Activated CD8-positive, alpha-beta memory T cell treated with anti-CD3 and anti-CD28 coated beads, Interleukin-2, amount 50 U/mL, for 48 hours (primary cell): ENCODE results near the gene TMEM178B.
"Not testable (repeated sequence)": the region's sequence is repeated elsewhere in the genome, so short reads cannot be mapped to it uniquely, and the experiment has no call there.

ENCODE experiments used
- DNase-seq: peaks from one replicate; pipeline ENCODE4 v3.0.0-alpha.2; 2020

The TMEM178B gene

DNA sequence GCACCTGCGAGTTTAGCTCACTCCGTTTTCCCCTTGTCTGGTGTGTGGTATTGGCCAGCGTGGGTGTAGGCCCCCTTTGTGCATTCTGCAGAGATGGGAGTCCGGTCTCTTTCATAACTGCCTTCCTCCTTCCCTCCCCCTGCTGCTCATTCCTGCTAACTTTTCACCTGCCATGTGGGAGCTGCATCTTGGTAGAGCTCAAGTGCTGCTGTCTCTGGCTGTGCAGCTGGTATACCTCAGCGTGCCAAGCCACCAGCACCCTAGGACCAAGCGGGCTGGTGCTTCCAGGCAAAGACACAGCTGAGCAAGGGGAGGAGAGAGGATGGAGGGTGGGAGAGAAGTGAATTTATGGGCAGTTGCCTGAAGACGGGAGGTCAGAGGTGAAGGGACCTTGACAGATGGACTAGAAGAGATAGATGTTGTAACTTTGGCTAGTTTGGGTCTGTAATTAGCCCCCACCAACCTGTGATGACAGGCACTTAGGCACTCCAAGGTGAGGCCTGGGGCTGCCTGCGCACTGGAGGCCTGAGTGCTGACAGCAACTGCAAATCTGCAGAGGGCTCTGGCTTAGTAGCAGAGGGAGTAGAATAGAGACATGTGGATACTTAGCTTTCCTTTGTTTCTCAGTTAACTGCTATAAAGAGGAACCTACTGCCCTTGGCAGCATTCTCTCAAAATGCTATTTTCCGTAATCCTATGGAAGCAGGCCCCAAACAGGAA, 328.6 kb downstream of the TMEM178B start:
- DNase-seq, result no peak

DNA sequence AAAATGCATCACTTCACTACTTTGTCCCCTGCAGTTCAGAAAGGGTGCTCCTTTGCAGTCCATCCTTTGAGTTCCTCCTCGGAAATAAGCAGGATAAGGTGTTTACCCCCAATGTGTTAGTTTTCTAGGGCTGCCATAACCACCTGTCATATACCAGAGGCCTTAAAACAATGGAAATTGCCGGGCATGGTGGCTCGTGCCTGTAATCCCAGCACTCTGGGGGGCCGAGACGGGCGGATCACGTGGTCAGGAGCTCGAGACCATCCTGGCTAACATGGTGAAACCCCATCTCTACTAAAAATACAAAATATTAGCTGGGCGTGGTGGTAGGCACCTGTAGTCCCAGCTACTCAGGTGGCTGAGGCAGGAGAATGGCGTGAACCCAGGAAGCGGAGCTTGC, 330.0 kb downstream of the TMEM178B start:
- DNase-seq, result not testable (repeated sequence)

DNA sequence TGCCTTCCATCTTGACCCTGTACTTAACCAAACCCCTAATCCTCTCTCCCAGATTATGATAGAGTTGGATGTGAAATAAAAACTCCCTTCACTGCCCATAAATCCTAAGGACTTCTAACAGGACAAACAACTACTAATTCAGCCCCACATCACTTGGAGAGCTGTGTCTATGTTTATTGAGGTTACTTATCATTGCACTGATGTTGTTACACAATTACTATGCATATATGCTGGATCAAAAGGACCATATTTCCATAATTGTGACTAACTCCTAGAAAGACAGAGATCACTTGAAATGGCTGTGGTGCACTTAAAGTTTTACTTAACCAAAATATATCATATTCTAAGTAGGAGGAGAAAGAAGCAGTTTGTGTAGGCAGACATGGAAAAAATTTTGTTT, 332.5 kb downstream of the TMEM178B start:
- DNase-seq, result no peak

DNA sequence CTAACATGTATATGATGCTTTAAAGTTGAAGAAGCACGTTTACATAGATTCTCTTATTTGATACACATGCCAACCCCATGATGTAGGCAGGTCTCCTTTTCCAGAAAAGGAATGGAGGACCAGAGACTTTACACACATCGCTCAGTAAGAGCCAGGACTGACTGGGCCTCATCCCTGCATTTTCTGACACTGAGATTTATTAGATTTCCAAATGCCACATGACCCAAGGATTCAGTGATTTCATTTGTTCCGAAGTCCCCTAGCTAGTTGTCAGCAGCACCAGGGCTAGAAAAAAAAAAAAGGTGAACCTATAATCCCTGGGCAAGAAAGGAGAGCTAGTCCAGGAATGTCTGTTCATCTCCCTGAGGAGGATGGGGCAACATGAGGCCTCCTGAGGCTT, 334.0 kb downstream of the TMEM178B start:
- DNase-seq, result no peak

DNA sequence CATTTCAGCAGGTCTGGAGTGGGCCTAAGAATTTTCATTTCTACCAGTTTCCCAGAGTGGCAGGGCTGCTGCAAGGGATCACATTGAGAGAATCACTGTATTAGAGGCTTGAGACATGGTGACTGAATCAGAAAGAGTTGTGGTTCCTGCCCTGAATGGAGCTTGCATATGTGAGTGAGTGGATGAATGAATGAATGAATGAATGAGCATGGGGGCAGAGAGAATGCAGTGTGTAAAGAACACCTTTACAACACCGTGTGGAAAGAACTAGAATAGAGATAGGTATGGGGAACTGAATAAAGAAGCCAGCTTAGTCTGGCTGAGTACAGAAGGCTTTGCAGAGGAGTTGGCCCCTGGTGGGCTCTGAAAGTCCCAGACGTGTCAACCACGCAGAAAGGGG, 334.6 kb downstream of the TMEM178B start:
- DNase-seq, result no peak

DNA sequence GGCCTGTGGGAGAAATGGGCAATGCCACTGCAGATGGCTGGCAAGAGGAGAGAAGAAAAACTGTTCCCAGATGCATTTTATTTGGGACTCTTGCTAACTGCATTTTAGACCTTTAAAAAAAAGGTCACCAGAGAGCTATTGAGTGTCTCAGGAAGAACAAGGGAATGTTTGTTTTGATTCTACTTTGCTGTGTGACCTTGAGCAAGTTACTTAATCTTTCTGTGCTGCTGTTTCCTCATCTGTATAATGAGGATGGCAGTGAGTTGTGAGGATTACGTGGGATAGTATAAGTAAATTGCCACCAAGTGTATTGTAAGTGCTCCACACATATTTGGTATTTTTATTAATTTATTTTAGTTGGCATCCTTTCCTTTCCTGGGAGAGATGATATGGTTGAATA, 335.4 kb downstream of the TMEM178B start:
- DNase-seq, result no peak

DNA sequence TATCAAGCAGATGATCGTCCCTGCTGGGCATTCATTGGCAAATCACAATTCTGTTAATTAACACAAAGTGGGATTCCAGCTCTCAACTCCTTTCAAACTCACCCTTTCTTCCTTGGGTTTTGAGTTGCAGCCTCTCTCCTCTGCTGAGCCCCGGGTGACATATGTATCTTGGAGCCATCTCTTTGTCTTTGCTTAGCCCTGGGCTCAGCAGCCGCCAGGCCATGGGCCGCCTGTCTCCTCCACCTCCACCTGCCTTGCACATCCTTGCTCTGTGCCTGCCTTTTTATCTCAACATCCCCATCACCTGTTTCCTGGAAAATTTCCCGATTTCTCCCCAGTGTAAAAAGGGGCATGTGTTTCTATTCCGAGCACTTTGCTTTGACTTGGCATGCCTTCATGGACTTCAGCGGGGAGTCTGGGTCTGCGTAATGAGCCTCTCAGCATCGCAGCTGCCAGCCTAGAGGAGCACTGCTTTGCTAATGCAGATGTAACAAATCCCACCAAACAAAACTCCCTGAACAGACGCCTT, 336.0 kb downstream of the TMEM178B start:
- DNase-seq, result no peak

DNA sequence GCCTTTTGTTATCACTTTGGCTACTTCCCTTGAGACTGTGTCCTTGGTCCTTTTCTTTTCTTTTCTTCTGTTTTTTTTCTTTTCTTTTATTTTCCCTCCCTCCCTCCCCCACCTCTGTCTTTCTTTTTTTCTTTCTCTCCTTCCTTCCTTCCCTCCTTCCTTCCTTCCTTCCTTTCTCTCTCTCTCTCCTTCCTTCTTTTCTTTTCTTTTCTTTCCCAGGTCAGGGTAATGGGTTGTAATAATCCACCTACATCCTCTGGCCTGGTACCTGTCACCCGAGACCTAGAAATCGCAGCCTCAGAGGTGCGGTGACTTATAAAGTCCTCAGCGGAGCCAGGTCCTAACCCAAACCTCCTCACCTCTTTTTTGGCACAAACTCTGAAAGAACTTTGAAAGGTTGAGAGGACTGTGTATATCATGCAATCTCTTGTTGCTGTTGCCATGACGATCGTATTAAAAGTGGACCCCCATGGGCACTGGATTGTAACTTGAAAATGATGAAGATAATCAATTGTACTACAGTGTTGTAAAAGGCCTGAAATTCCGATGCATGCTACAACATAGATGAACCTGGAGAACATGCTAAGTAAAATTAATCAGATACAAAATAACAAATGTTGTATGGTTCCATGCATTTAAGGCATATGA, 336.6 kb downstream of the TMEM178B start:
- DNase-seq, result no peak

DNA sequence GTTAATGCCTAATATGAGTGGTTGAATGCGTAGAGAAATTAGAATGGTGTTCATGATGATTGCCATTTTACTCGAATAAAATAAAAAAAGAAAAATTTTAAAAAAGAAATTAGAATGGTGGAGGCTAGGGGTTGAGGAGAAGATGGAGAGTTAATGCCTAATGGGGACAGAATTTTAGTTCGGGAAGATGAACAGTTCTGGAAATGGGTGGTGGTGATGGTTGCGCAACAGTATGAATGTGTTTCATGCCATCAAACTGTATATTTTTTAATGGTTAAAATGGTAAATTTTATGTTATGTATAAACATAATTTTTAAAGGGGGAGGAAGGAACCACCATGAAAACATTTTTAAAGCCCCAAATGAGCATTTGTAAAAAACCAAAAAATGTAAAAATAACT, 337.3 kb downstream of the TMEM178B start:
- no peak for DNase-seq

DNA sequence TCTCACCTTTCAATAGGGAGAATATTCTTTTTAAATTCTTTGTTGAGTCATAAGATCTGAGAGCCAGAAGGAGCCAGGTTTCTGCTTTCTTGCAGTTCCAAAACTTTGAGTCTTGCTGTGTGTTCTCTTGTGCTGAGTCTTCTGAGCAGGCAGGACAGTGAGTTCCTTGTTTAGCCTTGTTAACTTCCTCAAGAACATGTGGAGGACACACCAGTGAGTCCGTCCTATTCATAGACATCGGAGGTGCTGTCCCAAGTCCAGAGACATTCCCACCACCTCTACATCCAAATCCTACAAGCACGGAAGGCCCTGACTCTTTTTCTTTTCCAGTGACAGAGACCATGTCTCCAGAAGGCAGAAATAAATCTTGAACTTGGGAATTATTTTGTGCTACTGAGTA, 342.1 kb downstream of the TMEM178B start:
- DNase-seq, result no peak

DNA sequence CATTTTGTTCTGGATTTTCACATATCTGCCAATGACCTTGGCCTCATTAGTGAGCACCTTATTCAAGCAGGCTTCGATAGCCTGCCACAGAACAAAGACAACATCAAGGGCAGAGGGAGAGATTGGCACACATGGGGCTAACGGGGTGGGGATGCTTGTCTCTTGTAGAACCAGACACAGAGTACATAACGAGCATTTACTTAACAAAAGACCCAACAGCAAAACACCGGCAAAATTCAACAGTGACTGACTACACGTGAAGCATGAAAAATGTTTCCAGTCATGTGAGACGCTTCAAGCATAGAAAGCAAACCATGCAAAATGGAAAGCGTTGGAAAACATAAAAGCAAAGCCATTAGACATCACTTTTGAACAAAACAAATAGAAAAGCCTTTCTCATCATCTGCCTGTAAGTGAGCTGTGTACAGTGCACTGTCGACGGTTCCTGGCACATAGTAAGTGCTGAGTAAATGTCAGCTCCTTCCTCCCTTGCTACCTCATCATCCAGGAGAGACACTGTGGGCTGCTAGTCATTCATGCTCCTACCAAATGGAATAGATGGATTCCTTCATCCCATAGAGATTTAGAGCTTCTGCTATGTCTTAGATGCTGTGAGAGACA, 342.9 kb downstream of the TMEM178B start:
- DNase-seq, result no peak

DNA sequence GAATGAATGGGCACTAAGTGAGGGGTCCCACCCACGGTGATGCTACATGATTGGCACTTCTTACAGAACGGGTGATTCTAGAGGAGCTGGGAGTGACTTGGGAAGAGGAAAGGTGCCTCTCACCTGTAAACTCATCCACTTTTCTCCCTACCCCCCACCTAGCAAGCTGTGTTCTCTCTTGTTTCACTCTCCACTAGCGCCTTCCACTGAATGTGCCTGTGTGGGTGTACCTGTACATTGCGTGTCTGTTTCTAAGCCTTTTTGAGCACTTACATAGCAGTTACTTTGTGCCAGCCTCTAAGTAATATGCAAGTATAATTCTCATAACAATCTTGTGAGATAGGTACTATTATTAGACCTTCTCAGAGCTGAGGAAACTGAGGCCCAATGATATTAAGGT, 343.6 kb downstream of the TMEM178B start:
- no peak for DNase-seq

DNA sequence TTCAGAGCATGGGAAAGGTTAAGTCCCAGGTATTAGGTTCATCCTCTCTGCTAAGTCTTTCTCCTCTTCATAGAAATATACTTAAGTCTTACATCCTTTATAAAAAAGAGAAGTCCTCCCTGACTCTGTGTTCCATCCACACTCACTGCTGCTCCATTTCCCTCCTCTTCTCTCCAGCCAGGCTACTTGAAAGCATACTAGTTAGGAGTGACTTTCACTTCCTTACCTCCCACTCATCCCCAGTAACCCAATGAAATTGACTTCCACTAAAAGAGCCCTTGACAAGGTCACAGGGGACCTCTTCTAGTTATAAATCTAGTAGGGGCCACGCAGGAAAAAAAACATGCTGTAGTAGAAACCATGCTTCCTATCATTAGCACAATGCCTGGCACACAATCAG, 344.2 kb downstream of the TMEM178B start:
- DNase-seq, result no peak

DNA sequence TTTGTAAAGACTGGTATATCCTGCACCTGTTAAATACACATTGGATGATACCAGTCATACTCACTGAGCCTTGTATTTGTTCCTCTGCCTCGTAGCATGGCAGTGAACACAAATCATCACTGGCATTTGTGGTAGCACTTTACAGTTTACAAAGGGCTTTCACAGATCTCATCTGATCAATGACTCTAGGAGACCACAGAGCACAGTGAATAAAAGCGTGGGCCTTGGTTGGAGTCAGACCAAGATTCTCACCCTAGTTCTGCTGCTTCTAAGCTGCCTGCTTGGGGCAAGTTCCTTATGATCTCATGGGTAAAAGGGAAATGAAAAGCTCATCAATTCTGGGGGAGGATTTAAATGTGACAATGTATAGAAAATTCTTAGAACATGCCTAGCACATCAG, 347.4 kb downstream of the TMEM178B start:
- DNase-seq, result no peak

DNA sequence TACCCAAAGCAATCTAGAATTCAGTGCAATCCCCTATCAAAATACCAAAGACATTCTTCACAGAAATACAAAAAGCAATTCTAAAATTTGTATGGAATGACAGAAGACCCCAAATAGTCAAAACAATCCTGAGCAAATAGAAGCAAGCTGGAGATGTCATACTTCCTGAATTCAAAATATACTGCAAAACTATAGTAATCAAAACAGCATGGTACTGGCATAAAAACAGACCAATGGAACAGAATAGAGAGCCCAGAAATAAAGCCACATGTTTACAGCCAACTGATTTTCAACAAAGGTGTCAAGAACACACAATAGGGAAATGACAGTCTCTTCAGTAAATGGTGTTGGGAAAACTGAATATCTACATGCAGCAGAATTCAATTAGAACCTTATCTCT, 353.3 kb downstream of the TMEM178B start:
- no peak for DNase-seq

DNA sequence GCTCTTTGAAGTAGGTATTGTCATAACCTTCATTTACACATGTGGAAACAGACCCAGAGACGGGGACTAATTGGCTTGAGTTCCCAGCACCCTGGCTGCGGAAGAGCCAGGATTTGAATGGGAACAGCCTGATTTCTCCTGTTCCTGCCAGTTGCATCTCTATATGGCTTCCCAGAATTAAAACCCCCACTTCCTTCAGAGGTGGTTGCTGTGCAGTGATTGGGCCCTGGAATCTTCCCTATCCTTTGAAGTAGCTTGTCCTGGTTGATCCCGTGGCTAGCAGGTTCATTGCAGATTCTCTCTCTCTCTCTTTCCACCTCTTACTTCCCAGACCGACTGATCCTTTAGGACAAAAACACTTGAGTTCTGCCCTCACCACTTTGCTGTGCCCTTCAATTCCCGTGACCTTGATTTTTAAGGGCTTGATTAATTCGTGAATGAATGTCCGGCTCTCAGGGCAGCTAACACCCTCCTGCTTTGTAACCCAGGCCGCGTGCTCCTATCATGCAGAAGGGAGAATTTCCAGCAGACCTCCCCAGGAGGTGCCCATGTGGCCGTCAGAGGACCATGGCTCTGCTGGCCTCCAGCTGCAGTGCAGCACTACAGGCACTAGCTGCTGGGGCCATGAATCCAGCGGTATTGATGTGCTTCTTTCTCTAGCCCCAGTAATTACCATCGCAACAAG, 356.7 kb downstream of the TMEM178B start:
- no peak for DNase-seq

DNA sequence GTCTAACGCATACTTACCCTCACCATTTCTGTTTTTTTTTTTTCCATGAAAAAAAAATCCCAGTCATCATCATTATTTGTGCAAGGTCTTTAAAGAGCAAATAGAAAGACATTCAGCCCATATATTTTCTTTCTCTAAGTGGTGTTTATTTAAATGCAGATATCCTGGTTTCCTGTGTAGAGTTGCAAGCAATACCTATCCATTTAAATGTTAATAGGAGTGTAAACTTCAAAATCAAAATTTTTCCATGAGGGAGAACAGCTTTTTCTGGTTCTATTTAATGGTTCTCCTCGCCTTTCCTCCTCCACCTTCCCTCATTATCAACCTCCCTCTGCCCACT, 357.2 kb downstream of the TMEM178B start:
- no peak for DNase-seq

DNA sequence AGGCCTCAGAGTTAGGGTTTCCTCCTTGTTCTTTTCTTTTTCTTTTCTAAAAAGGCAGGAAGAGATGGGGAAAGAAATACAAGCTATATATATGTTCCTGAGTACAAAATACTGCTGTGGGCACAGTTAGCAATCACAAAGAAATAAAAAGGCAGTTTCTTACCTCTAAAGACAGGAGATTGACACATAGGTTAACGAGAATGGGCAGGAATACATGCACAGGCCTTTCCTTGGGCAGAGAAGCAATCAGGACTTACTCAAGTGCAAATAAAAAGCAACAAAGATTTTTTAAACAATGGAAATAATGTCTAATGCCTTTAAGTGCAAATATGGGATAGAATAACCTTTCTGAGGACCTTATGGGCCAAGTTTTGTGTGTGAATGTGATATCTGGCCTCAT, 357.8 kb downstream of the TMEM178B start:
- no peak for DNase-seq

DNA sequence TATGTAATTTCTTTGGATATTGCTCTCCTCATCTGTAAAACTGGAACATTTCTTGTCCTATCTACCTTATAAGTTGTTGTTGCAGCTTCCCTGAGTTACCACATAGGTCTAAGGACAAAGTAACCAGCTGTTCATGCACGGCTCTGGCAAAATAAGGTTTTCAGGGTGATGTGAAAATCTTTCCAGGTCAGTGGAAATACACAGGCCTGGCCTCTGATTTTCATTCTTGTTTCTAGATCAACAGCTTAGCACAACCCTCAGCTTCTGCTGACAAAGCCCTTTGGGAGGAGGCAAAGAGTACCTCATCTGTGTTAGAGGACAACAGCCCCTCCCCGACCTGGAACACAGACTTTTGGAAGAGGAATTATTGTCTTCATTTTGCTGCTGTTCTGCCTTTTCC, 359.8 kb downstream of the TMEM178B start:
- no peak for DNase-seq

DNA sequence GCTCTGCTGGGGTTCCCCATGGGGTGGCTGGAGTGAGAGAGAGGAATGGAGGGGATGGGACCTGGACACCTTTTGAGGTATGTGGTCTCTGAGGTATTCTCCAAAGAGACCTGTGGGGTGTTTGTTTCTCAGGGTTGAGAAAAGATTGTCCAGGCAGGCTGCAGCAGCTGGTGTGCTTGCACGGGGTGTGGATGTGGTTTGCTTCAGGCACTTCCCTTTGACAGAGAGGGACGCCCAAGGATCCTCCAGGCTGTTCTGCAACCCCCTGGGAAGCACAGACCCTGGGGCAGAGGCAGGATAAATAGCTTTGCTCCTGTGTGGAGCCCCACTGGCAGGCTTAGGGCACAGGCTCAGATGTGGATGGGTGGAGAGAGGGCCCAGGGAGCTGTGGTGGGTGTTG, 362.3 kb downstream of the TMEM178B start:
- DNase-seq, result no peak

DNA sequence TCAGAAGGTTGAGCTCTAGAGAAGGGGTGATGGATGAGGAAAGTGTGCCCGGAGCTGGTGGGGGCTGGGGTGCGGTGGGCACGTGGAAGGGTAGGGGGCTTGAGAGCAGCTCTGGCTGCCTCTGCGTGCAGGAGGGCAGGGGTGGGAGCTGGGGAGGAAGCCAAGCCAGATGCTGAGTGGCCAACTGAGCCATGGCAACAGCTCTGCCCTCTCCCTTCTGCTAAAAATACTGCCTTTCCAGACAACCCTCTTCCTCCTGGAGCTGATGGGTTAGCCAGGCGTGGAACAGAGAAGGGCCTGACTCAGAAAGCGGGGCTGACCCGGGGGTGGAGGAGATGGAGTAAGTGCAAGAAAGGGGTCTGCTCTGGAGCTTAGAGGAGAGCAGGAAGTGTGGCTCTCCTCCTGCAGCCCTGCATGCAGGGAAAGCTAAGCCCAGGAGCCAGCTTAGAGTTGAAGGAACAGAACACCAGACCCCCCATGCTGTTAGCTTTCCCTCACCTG, 362.8 kb downstream of the TMEM178B start:
- DNase-seq, result no peak

DNA sequence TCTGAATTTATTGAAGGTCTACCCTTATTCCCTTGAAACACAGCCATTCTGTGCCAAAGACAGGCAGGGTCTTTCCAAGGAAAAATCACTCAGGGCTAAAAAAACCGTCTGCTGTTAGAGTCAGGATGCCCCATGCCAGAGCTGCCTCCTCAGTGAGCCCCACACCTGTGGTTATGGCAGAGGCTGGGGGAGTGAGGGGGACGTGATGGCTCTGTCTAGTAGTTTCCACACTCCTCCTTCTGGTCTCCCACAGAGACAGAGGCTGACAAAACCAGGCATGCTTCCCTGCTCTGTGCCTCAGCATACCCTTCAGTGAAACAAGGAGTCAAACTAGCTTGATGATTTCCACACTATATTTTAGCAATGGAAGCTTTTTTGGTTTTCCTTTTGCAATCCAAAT, 365.3 kb downstream of the TMEM178B start:
- DNase-seq, result no peak

DNA sequence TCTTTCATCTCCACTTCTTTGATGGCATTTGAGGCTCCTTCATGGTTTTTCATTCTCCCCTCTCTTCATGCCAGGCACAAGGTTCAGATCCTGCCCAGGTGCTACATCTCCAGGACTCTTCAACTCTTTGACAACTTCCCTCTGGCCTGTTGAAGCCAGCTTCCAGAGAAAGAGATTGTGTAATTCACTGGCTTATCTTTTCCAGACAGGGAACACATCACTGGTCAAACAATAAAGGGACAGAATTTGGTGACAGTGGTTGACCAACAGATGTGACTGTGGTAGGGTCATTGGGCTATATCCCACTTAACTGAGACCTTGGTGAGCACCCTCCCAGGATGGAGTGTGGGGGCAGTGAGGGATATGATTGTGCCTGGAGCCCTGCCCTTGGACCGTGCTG, 365.9 kb downstream of the TMEM178B start:
- no peak for DNase-seq
